ENCODE results near the gene IWS1.

The IWS1 gene

GRCh38 chr2:127485051-127485693, 41.1 kb downstream of the IWS1 start:
- no peak for DNase-seq
- no peak overlapping the region for H3K4ac ChIP-seq (ENCODE audit: low read depth, low read length)
- H3K27me3 ChIP-seq (ENCODE audit: insufficient read depth, low read length, poor library complexity), result no peaks in the 10 kb centered on the region
- no peak overlapping the region for H4K8ac ChIP-seq (ENCODE audit: low read depth, low read length)
- no peak overlapping the region for H3K4me2 ChIP-seq (ENCODE audit: low read length)
- H3K79me1 ChIP-seq (ENCODE audit: low read length), result peaks cover 2% of the 10 kb centered on the region
- H4K5ac ChIP-seq (ENCODE audit: low read length), result no peak overlapping the region
- H3K23ac ChIP-seq (ENCODE audit: low read length), result no peak overlapping the region
- no peak overlapping the region for H3K9ac ChIP-seq (ENCODE audit: low read length)
- no peak overlapping the region for H3K27ac ChIP-seq (ENCODE audit: low read depth, low read length)
- H3K4me1 ChIP-seq (ENCODE audit: control insufficient read depth, low read depth, low read length), result no peaks in the 10 kb centered on the region
- no peaks in the 10 kb centered on the region for H3K79me2 ChIP-seq (ENCODE audit: control insufficient read depth, insufficient read depth, low read length)
- no peak overlapping the region for H2BK15ac ChIP-seq (replicated peaks; ENCODE audit: low read depth)
- H3K18ac ChIP-seq (ENCODE audit: low read length), result no peak overlapping the region
- H3K4me3 ChIP-seq (ENCODE audit: low read length), result no peak overlapping the region
- no peak overlapping the region for H2BK5ac ChIP-seq (ENCODE audit: low read length)
- peaks cover 16% of the 10 kb centered on the region for H3K36me3 ChIP-seq (ENCODE audit: control insufficient read depth, insufficient read depth, low read length)
- WGBS (ENCODE audit: extremely low coverage, insufficient coverage, low lambda C conversion rate), result no CpG with 5 or more reads among the region's 5 CpGs
- H2BK120ac ChIP-seq (ENCODE audit: low read depth, low read length), result no peak overlapping the region
- H2AK5ac ChIP-seq (ENCODE audit: low read length), result no peak overlapping the region
- no peak overlapping the region for H3K56ac ChIP-seq (ENCODE audit: low read length)

GRCh38 chr2:127482031-127482430, 44.3 kb downstream of the IWS1 start:
- no peak overlapping the region for H3K27ac ChIP-seq (ENCODE audit: low read depth, low read length)
- WGBS (ENCODE audit: extremely low coverage, insufficient coverage, low lambda C conversion rate), result no CpG with 5 or more reads among the region's 2 CpGs
- no peak overlapping the region for H2AK5ac ChIP-seq (ENCODE audit: low read length)
- no peak overlapping the region for H3K4me2 ChIP-seq (ENCODE audit: low read length)
- no peak overlapping the region for H3K23ac ChIP-seq (ENCODE audit: low read length)
- no peak overlapping the region for H4K8ac ChIP-seq (ENCODE audit: low read depth, low read length)
- H3K79me2 ChIP-seq (ENCODE audit: control insufficient read depth, insufficient read depth, low read length), result no peaks in the 10 kb centered on the region
- no peaks in the 10 kb centered on the region for H3K4me1 ChIP-seq (ENCODE audit: control insufficient read depth, low read depth, low read length)
- H3K4ac ChIP-seq (ENCODE audit: low read depth, low read length), result no peak overlapping the region
- DNase-seq, result no peak
- H3K79me1 ChIP-seq (ENCODE audit: low read length), result peaks cover 2% of the 10 kb centered on the region
- no peak overlapping the region for H3K9ac ChIP-seq (ENCODE audit: low read length)
- no peak overlapping the region for H3K18ac ChIP-seq (ENCODE audit: low read length)
- no peak overlapping the region for H2BK5ac ChIP-seq (ENCODE audit: low read length)
- H3K36me3 ChIP-seq (ENCODE audit: control insufficient read depth, insufficient read depth, low read length), result peaks cover 16% of the 10 kb centered on the region
- no peak overlapping the region for H2BK120ac ChIP-seq (ENCODE audit: low read depth, low read length)
- no peak overlapping the region for H4K5ac ChIP-seq (ENCODE audit: low read length)
- no peaks in the 10 kb centered on the region for H3K27me3 ChIP-seq (ENCODE audit: insufficient read depth, low read length, poor library complexity)
- no peak overlapping the region for H2BK15ac ChIP-seq (replicated peaks; ENCODE audit: low read depth)
- no peak overlapping the region for H3K4me3 ChIP-seq (ENCODE audit: low read length)
- no peak overlapping the region for H3K56ac ChIP-seq (ENCODE audit: low read length)

- no peak overlapping the region for H3K56ac ChIP-seq (ENCODE audit: low read length)
- H3K4me3 ChIP-seq (ENCODE audit: low read length), result no peak overlapping the region
- H3K27me3 ChIP-seq (ENCODE audit: insufficient read depth, low read length, poor library complexity), result no peaks in the 10 kb centered on the region
- H2BK5ac ChIP-seq (ENCODE audit: low read length), result no peak overlapping the region
- no peak overlapping the region for H4K8ac ChIP-seq (ENCODE audit: low read depth, low read length)
- H3K18ac ChIP-seq (ENCODE audit: low read length), result no peak overlapping the region
- peak; percentile 77 for DNase-seq
- H3K23ac ChIP-seq (ENCODE audit: low read length), result no peak overlapping the region
- peaks cover 9% of the 10 kb centered on the region for H3K36me3 ChIP-seq (ENCODE audit: control insufficient read depth, insufficient read depth, low read length)
- no peak overlapping the region for H4K5ac ChIP-seq (ENCODE audit: low read length)
- H2BK15ac ChIP-seq (replicated peaks; ENCODE audit: low read depth), result no peak overlapping the region
- peak overlapping the region; percentile 37 for H3K27ac ChIP-seq (ENCODE audit: low read depth, low read length)
- H3K79me1 ChIP-seq (ENCODE audit: low read length), result peaks cover 1% of the 10 kb centered on the region
- no peak overlapping the region for H2BK120ac ChIP-seq (ENCODE audit: low read depth, low read length)
- H3K79me2 ChIP-seq (ENCODE audit: control insufficient read depth, insufficient read depth, low read length), result no peaks in the 10 kb centered on the region
- H2AK5ac ChIP-seq (ENCODE audit: low read length), result no peak overlapping the region
- no CpG with 5 or more reads among the region's 8 CpGs for WGBS (ENCODE audit: extremely low coverage, insufficient coverage, low lambda C conversion rate)
- H3K4me1 ChIP-seq (ENCODE audit: control insufficient read depth, low read depth, low read length), result no peaks in the 10 kb centered on the region
- no peak overlapping the region for H3K9ac ChIP-seq (ENCODE audit: low read length)
- no peak overlapping the region for H3K4me2 ChIP-seq (ENCODE audit: low read length)
- no peak overlapping the region for H3K4ac ChIP-seq (ENCODE audit: low read depth, low read length)
Measured at GRCh38 chr2:127479866-127480743, 46.2 kb downstream of the IWS1 start.

- Histone ChIP-seq H2BK120ac (ENCODE audit: low read depth, low read length) (no peak overlapping the region), H3K4me1 (ENCODE audit: control insufficient read depth, low read depth, low read length) (no peaks in the 10 kb centered on the region), H3K4me2 (ENCODE audit: low read length) (no peak overlapping the region), H2AK5ac (ENCODE audit: low read length) (no peak overlapping the region), H3K18ac (ENCODE audit: low read length) (no peak overlapping the region), H4K8ac (ENCODE audit: low read depth, low read length) (no peak overlapping the region), H3K9ac (ENCODE audit: low read length) (no peak overlapping the region), H2BK5ac (ENCODE audit: low read length) (no peak overlapping the region), H3K79me2 (ENCODE audit: control insufficient read depth, insufficient read depth, low read length) (no peaks in the 10 kb centered on the region), H3K27me3 (ENCODE audit: insufficient read depth, low read length, poor library complexity) (no peaks in the 10 kb centered on the region), H3K27ac (ENCODE audit: low read depth, low read length) (no peak overlapping the region), H4K5ac (ENCODE audit: low read length) (no peak overlapping the region), H3K23ac (ENCODE audit: low read length) (no peak overlapping the region), H3K4me3 (ENCODE audit: low read length) (no peak overlapping the region), H3K36me3 (ENCODE audit: control insufficient read depth, insufficient read depth, low read length) (peaks cover 7% of the 10 kb centered on the region), H3K79me1 (ENCODE audit: low read length) (no peaks in the 10 kb centered on the region), H2BK15ac (replicated peaks; ENCODE audit: low read depth) (no peak overlapping the region), H3K4ac (ENCODE audit: low read depth, low read length) (no peak overlapping the region), H3K56ac (ENCODE audit: low read length) (no peak overlapping the region)
- WGBS (ENCODE audit: extremely low coverage, insufficient coverage, low lambda C conversion rate), result no CpG with 5 or more reads among the region's 5 CpGs
- peak; percentile 70 for DNase-seq
Measured at GRCh38 chr2:127479219-127479825, 47.0 kb downstream of the IWS1 start.

GRCh38 chr2:127475788-127476187, 50.5 kb downstream of the IWS1 start:
- H3K27ac ChIP-seq (ENCODE audit: low read depth, low read length), result no peak overlapping the region
- no CpG with 5 or more reads among the region's 2 CpGs for whole genome bisulfite sequencing (ENCODE audit: extremely low coverage, insufficient coverage, low lambda C conversion rate)
- DNase-seq, result no peak

More at GRCh38 chr2:127475788-127476187, 50.5 kb downstream of the IWS1 start:
- Histone ChIP-seq H3K4me2 (ENCODE audit: low read length) (no peak overlapping the region), H3K27me3 (ENCODE audit: insufficient read depth, low read length, poor library complexity) (no peaks in the 10 kb centered on the region), H2BK5ac (ENCODE audit: low read length) (no peak overlapping the region), H3K4ac (ENCODE audit: low read depth, low read length) (no peak overlapping the region), H2BK15ac (replicated peaks; ENCODE audit: low read depth) (no peak overlapping the region), H2BK120ac (ENCODE audit: low read depth, low read length) (no peak overlapping the region), H3K36me3 (ENCODE audit: control insufficient read depth, insufficient read depth, low read length) (no peaks in the 10 kb centered on the region), H4K8ac (ENCODE audit: low read depth, low read length) (no peak overlapping the region), H3K9ac (ENCODE audit: low read length) (no peak overlapping the region), H3K18ac (ENCODE audit: low read length) (no peak overlapping the region), H3K79me1 (ENCODE audit: low read length) (no peaks in the 10 kb centered on the region), H4K5ac (ENCODE audit: low read length) (no peak overlapping the region), H2AK5ac (ENCODE audit: low read length) (no peak overlapping the region), H3K56ac (ENCODE audit: low read length) (no peak overlapping the region), H3K4me3 (ENCODE audit: low read length) (no peak overlapping the region), H3K79me2 (ENCODE audit: control insufficient read depth, insufficient read depth, low read length) (no peaks in the 10 kb centered on the region), H3K23ac (ENCODE audit: low read length) (no peak overlapping the region), H3K4me1 (ENCODE audit: control insufficient read depth, low read depth, low read length) (no peaks in the 10 kb centered on the region)

Measured in mesendoderm (in vitro differentiated cells).